Activated CD8-positive, alpha-beta memory T cell treated with anti-CD3 and anti-CD28 coated beads for 1 hour (primary cell): ENCODE results near the gene NAP1L4.

Source experiments
- DNase-seq, 2 donors: peaks; one replicate each; pipeline ENCODE4 v3.0.0-alpha.2; 2020; ENCODE audit warnings: low read depth in 1 of 2; ENCODE audit errors: extremely low read depth in 1 of 2

The NAP1L4 gene

DNA sequence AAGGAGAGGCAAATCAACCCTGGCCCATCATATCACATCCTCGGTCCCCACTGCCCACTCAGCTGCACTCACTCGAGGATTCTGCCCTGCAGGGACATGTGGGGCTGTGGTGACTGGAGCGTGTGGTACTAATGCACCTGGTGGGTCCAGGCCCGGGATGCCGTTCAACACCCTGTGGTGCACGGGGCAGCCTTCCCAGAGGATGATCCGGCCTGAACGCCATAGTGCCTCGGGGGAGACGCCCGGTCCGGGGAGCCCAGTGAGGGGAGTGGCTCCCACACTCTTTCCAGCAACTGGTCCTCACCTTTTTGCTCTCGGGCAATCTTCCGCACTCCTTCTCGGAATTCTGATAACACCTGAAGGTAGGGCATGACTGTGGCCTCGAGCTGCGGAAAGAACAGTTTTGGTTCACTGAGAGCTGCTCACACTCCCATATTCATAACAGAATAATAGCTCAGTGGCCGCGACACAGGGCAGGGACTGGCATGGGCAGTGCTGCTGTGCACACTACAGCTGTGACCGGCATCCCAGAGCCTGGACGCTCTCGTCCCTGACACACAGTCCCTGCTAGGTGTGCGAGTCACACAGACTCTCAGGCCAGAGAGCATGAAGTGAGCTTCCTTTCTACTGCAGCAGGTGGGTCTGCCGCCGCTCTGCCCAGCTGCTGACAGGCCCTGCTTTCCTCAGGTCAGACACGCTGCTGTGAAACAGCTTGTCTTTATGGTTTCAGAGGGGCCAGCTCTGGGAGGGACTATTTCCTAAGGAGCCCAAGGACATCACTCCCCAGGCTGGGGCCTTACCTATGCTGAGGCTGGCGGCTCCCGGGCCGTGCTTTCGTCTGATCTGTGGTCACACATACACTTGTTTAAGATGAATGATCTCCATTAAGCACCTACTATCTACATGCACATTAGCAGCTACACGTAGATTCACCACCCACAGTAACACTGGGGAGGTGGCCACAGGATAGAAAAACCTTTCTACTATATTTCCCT, 20.1 kb upstream of the NAP1L4 start:
- no peak for DNase-seq

DNA sequence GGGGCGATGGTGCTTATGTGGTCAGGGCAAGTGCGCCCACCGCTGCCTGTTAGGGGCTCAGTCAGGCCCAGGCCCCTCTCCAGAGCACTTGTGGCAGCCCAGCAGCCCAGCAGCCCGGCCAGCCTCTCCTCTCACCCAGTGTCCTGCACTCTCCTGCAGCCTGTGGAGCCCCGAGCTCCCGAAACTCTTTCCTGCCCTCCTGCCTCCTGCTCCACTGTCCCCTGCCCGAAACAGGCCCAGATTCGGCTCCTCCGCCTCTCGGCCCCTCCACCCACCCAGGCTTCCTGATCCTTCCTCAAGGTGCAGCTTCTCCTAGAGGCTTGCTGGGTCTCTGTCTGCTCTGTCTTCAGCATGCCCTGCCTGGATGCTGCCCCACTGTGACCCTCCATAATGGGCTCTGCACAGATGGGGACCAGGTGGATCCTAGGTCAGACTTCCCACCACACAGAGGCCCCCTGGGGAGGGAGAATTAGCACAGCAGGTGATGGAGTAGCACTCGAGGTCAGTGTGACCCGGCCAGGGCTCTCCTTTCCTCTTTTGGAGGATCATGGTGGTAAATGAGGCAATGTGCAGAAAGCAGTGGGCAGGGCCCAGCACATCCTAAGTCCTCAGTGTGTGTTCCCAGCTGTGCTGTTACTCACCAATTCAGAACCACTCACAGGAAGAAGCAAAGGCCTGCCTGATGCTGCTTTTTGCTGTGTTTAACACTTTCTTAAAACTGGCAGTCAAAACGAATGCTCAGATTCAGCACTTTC, 18.6 kb upstream of the NAP1L4 start:
- DNase-seq: no peak

DNA sequence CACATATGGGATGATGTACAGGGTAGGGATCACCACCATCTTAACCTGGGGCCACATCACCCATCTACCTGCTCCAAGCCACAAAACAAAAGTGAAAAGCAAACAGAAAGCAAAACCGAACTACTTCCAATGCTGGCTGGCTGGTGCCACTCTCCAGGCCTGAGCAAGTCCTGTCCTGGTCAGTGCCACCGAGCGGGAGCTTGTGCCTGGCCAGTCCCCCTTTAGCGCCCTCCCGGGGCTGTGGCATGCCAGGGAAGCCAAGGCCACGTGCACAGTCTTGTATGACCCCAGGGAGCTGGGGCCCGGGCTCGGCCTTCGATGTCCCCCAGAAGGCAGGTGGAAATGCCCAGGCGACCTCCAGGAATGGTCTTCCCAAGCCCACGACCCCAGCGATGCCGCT, 17.9 kb upstream of the NAP1L4 start:
- no peak for DNase-seq

GRCh38 chr11:3009481-3009880, 17.4 kb upstream of the NAP1L4 start:
- no peak for DNase-seq

GRCh38 chr11:3008746-3009336, 16.7 kb upstream of the NAP1L4 start:
- DNase-seq: no peak

GRCh38 chr11:3007404-3008010, 15.4 kb upstream of the NAP1L4 start:
- no peak for DNase-seq

GRCh38 chr11:3006505-3007260, 14.6 kb upstream of the NAP1L4 start:
- DNase-seq: peak in 1 of 2 donors; percentile 35

GRCh38 chr11:3004481-3004880, 12.4 kb upstream of the NAP1L4 start:
- no peak for DNase-seq

- no peak for DNase-seq
Measured at GRCh38 chr11:3003396-3004231, 11.5 kb upstream of the NAP1L4 start.

- no peak for DNase-seq
Measured at GRCh38 chr11:3002871-3003270, 10.7 kb upstream of the NAP1L4 start.

DNA sequence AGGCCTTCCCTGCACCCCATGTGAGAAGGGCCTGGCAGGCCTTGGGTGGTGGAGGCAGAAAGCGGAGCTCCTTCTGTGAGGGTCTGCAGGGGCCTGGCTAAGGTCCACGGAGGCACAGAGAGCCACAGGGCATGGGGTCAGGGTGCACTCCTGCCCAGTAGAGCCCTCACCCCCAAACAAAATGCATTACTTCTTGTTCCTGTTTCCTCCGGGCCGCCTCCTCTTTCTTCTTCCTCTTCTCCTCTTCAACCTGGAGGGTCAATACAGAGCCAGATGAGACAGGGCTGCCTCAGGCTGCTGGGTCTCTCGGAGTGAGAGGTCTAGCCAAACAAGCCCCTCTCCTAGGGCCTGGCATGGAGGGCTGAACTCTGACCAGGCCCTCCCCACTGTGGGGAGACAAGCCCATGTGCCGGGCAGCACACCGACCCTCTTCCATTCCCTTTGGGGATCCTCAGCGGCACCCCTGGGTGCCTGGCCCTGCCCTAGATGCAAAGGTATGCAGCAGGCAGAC, 10.3 kb upstream of the NAP1L4 start:
- no peak for DNase-seq

- DNase-seq: no peak
Measured at GRCh38 chr11:3001496-3001895, 9.4 kb upstream of the NAP1L4 start.

DNA sequence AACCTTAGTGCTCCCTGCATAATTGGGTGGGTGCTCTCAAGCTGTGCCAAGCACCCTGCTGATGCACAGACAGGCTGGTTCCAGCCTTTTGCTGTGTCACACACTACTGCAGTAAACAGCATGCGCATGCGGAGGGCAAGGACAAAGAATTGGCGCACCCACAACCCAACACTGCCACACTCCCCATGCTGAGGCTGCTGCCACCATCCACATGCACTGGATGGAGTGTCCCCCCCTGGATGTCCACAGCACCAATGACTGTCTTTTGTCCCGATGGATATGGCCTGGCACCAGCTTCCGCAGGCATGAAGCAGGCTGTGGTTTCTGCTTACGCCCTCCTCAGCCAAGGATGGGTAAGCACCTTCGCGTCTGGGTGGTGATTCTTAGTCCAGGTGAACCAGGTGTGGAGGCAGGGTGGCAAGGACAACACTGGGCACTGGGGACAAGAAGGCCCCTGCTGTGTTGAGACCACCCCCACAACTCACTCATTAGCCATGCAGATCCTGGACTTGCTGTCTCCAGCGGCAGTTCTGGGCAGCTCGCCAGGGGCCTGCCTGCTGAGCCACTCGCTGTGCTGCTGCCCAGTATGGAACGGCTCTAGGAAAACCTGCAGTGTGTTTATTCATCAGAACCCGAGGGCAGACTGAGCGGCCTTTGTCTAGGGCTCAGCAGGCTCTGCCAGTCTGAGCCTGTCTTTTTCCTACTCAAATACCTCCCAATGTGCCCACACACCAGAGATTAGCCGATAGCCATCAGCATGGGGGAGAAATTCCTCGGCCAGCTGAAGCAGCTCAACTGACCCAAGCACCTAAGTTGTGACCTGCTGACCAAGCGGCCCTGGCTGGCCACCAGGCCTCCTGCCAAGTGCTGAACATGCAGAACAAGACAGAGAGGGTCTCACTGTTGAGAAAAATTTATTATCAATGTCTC, 8.2 kb upstream of the NAP1L4 start:
- DNase-seq: no peak

DNA sequence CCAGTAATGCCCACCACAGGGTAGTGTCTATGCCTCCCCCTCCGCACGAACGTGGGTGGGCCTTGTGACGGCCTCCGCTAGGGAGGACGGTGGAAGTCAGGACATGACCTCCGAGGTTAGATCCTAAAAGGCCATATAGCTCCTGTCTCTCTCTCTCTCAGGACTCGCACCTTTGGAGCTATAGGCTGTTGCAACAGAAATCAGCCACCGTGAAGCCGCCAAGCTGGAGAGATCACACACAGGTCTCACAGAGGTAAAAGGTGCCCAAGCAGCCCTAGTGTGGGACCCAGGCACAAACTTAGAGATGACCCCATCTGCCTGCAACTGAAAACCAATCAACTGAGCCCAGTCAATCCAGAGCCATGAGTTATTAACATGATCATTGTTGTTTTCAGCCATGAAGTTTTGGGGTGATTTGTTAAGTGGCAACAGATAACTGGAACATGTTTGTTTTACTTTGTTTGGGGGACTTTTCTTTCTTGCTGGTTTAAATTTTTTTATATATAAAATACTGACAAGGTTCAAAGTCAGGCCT, 7.4 kb upstream of the NAP1L4 start:
- DNase-seq: no peak

GRCh38 chr11:2998073-2998850, 6.1 kb upstream of the NAP1L4 start:
- no peak for DNase-seq

GRCh38 chr11:2997406-2997805, 5.3 kb upstream of the NAP1L4 start:
- DNase-seq: no peak

- no peak for DNase-seq
Measured at GRCh38 chr11:2996976-2997375, 4.8 kb upstream of the NAP1L4 start.
